GM19240 (cell line): Measurements from ENCODE around the gene ACTN4.

Source experiments
- DNase-seq: peaks from one replicate; pipeline ENCODE4 v3.0.0; 2011; ENCODE audit warnings: low spot score; ENCODE audit not compliant: insufficient read length

ACTN4 gene

DNA sequence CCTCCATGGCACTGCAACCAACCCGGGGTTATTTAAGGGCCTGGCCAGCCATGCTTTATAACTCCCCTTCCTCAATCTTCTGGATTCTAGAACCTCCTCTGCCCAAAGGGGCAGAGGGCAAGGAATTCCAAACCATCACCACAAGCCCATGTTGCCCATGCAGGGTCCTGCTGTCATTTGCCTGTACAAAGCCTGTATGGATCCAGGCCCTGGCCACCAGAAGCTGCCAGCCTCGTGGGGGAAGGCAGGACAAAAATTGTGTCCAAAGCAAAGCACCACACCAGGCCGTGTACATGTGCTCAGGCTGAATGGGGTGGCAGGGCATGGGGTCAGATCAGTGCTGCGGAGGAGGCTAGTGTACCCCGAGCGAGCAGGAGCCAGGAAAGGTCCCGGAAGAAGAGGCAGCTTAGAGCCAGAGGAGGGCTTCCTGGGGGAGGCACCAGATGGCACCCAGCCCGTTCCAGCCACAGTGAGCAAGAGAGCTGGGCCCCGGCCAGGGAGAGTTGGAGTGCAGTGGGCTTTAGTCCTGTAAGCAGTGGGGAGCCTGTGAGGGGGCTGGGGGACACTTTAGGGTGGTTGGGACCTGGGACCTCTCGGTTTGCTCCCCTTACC lies 61.1 kb downstream of the ACTN4 start:
- DNase-seq, result no peak

DNA sequence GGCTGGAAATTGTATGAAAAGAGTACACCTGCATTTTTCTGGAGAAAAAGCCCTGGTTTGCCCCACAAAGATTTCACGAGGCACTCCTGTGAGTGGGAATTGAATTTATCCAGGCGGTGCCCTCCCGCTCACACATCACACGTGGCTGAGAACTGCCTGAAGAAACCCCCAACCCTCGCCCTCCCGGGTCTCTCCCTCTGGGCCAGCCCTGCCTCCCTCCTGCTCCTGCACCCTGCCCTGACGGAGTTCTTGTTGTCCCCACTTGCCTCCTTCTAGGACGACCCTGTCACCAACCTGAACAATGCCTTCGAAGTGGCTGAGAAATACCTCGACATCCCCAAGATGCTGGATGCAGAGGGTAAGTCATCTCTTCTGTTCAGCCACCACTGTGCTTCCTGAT lies 61.7 kb downstream of the ACTN4 start:
- no peak for DNase-seq

DNA sequence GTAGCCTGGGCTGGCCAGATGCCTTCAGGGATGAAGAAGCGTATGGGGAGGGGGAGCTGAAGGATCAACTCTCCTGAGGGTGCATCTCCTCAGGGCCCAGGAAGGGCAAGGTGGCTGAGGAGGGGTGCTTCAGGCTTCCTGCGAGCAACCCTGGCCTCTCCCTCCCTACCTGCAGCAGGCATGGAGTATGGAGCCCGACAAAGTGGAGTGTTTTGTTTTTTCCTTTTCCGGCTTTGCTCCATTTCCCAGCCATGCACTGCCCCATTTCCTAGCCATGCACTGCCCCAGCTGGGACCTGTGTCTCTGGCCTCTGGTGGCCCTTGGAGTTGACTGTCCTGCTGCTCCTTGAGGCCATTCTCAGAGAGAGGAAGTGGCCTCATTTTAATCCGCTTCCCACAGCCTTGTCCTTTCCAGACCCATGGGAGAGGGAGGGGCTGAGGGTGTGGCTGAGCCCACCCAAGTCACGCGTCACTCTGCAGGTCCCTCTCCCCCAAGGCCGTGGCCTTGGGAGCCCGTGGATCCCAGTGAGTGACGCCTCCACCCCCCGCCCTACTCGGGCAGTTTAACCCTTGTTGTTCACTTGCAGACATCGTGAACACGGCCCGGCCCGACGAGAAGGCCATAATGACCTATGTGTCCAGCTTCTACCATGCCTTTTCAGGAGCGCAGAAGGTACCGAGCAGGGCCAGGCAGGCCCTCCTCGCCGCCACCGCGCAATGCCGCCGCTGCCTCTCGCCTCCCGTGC lies 62.4 kb downstream of the ACTN4 start:
- no peak for DNase-seq

DNA sequence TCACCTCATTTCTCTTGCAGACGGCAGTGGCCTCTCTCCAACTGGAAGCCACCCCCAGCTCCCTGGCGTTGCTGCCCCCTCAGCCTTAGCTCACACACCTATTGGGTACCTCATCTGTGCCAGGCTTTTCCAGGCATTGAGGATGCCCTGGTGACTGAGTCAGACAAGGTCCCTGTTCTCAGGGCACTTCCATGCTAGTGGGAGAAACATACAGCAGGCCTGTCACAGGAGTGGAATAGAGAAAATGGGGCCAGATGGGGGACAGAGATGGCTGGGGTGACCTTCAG lies 62.9 kb downstream of the ACTN4 start:
- DNase-seq, result no peak

DNA sequence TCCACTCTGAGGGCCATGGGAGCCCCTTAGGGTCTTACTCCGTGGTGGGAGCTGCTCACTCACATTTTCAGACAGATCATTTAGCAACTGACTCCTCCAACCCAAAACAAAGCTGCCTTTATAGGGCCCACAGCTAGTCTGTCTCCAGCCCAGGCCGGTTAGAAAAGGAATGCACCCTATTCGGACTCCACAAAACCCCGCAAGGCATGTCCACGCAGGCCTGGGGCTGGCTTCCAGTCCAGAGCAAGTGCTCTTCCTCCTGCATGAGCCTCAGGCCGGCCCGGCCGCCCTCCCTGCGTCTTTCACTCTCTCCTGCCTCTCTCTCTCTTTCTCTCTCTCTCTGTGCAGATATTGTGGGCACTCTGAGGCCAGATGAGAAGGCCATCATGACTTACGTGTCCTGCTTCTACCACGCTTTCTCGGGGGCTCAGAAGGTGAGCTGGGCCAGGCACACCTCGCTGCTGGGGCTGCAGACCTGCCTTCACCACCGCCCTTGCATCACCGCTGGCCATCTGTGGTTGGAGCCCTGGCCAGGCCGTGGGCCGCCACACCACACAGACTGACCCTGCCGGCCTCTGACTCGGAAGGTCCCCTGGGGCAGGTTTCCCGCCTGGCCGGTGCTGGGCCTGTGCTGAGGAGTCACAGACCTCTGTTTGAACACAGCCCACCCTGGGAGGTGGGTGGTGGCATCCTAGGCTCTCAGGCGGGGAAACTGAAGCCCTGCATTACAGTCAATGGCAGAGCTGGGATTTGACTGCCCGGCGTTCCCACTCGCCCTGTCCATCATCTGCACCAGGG lies 63.7 kb downstream of the ACTN4 start:
- DNase-seq, result no peak

DNA sequence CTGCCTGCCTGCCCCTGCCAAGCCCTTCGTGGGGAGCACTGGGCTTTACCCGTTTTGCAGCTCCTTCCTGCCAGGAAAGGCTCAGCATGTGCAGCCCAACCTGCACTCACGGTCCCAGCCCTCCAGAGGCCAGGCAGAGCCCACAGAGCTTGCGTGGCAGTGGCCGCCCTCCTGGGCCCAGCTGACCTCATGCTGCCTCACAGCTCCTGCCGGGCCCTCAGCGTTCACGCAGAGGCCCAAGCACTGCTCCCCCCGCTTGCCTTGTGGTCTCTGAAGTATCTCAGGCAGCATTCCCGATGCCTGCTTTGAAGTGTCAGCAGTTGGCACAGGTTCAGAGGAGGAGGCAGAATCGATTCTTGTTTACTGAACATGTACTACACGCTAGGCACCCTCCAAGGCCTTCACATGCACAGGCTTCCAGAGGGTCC lies 64.3 kb downstream of the ACTN4 start:
- DNase-seq, result no peak

DNA sequence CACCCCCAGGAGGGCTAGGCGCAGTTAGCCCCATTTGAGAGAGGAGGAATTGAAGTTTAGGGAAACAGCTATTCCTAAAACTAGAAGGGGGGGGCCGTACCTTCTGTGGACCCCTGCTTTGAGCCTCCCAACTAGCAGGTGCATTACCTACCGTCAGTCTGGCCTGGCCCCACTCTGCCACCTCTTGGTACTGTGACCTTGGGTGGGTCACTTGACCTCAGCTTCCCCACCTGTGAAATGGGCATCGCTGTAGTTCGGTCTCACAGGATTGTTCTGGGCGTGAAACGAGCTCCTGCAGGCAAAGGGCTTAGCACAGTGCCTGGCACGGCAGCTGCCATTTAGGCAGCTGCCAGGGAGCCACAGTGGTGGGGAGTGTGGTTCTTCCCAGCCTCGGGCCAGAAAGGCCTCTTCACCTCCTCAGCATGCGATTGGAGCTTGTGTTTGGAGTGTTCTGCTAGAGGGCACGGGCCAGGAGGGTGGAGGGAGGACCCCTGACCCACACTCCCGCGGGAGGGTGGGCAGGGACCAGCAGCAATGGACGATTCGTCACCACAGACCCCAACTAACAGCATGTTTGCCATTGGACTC lies 64.8 kb downstream of the ACTN4 start:
- DNase-seq, result no peak

DNA sequence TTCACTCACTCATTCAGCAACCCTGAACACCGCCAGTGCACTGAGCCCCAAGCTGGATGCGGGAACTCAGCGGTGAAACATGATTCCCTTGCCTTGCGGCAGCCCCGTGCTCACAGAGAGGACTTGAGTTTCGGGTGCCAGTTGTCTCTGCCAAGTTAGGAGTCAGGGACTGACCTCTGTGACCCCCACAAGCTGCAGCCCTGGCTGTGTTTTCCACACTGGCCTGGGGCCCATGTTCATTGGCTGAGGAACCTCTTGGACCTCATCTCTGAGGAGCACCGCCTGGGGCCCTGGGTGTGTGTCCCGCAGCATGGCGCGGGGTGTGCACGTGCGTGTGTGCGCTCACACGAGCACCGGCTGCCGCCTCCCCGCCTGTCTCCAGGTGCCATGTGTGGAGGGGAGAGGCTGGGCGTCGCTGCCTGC lies 65.8 kb downstream of the ACTN4 start:
- no peak for DNase-seq

DNA sequence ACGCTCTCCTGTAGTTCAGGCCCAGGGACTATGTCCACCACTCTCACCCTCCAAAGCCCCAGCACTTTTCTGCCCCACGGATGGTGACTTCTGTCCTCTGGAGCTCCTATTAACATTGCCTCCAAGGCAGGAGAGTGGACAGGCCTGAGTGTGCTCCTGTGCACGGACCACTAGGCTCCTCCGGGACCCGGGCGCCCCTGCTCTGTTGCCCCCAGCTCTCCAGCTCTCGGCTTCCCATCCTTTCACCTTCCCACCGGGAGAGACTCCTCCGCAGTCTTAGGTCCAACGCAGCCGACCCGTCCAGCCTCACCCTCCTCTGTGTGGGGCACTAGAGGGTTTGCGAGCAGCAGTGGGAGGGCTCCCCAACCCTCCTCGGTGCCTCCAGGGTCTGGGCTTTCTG lies 66.4 kb downstream of the ACTN4 start:
- no peak for DNase-seq

DNA sequence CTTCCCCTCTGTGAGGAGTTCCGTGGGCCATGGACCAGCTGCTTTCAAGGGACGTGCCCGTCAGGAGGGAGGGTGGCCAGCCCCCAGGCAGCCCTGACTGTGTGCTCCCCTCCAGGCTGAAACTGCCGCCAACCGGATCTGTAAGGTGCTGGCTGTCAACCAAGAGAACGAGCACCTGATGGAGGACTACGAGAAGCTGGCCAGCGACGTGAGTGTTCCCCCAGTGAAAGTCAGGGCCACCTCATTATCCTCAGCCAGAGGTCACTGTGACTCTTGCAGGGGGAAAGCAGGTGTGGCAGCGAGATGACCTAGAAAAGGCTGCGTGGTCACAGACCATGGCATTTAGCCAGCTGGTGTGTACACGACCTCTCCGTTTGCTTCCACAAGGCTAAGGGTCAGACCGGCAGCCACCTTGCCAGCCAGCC lies 66.9 kb downstream of the ACTN4 start:
- no peak for DNase-seq

DNA sequence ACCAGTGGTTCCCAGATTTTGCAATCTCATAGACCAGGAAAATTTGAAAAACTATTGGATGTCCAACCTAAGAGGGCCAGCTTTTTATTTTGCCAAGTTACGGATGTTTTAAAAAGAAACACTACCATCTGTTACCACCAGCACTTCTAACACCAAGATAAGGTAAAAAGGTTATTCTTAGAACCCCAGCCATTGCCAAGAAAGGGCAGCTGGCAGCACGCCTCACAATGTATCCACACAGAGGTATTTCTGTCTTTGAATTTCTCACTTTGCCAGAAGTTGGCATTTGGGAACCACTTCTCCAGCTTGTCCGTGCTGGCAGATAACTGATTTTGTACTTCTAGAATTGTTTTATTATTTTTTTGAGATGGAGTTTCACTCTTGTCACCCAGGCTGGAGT lies 68.1 kb downstream of the ACTN4 start:
- no peak for DNase-seq

DNA sequence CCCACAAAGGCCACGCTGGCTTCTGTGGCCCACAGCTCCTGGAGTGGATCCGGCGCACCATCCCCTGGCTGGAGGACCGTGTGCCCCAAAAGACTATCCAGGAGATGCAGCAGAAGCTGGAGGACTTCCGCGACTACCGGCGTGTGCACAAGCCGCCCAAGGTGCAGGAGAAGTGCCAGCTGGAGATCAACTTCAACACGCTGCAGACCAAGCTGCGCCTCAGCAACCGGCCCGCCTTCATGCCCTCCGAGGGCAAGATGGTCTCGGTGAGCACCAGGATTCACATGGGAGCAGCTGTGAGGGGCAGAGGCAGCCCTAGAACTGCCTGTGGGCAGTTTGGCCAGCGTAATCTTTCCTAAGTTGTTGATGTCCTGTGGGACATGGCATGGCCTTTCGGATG lies 69.6 kb downstream of the ACTN4 start:
- DNase-seq, result no peak

DNA sequence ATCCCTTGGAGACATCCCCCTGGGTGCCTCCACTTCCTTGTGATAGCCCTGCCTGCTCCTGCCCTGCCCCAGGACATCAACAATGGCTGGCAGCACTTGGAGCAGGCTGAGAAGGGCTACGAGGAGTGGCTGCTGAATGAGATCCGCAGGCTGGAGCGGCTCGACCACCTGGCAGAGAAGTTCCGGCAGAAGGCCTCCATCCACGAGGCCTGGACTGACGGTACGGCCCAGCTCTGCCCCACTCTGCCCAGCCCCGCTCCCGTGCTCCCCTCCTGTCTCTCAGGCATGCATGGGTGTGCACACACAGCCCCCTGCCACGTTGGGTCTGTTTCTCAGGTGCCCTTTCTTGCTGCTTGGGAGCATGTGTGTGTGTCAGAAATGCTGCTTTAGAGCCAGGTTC lies 70.4 kb downstream of the ACTN4 start:
- no peak for DNase-seq

DNA sequence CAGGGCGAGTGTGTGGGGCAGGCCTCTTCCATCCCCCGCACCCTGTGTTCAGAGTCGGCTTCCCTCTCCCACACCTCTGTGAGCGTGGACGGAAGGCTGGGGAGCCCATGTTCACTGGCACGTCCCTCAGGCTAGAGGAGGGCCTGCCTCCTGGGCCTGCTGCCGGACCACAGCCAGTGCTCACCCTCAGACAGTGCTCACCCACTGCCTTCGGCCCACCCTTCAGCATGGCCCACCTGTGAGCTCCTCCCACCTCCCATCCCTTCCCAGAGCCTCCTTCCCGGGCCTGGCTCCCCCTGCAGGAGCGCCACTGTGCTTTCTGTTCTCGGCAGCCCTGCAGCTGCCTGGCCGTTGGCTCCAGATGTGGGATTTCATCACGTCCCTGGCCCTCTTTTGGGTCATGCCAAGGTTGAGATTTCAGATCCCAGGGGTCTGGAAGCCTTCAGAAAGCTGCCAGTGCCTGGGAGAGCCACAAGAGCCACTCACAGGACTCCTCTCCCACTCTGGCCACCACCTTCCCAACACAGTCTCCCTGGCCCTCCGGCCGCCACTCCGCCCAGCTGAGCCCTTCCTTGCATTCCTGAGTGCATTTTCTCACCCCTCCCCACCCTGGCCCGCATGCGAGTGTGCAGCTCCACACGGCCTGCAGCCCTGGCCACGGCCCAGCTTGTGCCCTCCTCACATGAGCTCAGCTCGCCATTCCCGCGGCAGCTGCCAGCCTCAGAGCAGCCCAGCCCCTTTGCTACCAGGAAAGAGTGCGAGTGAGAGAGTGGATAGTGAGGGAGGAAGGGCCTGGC lies 71.5 kb downstream of the ACTN4 start:
- no peak for DNase-seq

DNA sequence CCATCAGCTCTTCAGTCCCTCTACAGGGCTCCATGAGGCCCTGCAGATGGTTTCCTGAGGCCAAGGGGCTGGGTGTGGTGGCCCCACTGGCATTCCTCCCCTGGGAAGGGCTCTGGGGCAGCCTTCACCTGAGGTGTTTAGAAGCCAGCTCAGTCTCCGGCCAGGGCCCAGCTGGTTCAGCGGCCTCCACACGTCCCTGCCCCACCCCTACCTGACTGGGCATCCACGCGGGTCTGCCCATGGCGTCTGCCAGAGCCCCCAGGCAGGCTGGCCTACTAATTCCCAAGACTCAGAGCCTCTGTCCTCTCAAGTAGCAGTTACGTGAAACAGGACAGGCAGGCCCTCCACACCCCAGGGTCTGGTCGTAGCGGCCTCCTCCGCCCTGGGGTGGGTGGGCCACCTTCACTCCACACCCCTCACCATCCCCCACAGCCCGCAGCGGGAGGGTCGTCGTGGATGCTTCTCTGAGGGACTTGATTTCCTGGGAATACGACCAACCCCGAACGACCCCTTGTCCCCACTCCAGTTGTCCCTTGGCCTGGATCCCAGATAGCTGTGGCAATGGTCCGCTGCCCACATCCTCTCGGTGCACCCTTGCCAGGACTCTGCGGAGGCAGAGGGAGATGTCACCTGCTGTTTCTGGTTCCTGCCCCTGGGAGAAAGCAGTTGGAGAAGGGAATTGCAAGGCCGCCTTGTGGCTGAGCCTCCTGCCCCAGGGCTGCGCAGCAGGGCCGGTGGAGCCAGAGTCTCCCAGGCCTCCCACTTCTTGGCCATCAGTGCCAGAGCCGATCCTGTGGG lies 72.5 kb downstream of the ACTN4 start:
- no peak for DNase-seq

DNA sequence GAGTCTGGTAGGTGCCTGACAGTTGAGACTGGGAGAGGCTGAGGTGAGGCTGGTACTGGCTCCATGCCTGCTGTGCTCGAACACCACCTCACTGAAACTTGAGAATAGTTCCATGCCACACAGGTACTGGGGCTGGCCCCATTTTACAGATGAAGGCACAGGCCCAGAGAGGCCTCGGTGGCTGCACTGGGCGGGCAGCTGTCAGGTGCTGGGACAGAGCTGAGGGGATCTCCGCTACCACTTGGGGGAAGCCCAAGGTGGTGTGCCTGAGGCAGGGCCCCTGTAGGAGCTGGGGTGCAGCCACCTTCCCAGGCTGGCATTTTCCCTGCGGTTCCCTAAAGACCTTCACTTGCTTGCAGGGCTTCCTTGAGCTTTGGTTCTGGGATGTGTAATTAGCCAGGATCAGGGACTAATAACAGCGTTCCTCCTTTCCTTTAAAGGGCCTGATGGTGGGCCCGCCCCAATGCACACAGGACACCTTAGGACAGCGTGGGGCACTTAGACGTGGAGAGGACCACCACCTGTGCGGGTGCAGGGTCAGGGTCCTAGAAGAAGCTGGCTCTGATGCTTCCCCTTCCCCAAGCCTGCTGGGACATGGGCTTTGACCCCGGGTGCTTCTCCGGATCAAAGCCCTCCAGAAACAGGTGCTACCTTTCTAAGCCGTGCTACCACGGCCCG lies 73.2 kb downstream of the ACTN4 start:
- no peak for DNase-seq

DNA sequence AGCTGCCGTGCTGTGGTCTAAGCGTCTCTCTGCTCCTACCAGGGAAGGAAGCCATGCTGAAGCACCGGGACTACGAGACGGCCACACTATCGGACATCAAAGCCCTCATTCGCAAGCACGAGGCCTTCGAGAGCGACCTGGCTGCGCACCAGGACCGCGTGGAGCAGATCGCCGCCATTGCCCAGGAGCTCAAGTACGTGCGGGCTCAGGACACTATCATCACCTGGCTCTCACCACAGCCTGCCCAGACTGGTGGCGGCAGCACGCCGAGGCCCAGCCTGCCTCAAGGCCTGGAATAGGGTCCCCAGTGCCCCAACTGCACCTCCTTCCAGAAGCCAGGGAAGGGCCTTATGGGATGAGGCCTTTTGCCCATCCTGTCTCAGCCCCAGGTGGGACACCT lies 74.0 kb downstream of the ACTN4 start:
- no peak for DNase-seq

DNA sequence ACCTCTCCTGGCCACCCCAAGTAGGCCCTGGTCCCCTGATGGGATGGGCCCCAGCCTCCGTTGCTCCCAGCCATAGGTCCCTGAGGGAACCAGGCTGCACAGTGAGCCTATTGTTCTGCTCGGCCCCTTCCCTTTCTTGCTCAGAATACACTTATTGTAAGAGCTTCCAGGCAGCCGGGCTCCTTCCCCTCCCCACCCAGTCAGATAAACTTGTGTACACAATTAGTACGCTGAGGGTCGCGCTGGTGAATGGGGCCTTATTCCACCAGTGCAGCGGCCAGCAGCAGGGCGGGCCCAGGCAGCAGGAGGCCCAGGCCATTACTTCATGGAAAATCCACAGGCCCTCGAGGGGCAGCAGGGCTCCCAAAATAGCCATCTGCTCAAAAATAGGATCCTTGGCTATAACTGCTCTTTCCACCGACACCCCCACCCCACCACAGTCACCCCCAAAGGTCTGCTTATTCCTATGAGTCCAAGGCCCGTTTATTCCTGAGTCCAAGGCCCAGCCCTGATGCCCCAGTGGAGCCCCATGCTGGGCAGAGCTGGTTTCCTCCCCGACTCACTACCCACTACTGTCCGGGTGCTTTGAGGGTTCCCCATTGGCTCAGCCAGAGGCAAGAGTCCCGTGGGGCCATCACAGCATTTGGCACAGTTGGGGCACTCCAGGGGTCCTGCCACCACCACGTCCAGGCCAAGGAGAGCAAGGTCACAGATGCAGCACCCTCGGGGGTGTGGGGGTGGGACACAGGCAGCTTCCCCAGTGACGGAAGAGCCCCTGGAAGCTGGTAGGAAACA lies 74.7 kb downstream of the ACTN4 start:
- no peak for DNase-seq

DNA sequence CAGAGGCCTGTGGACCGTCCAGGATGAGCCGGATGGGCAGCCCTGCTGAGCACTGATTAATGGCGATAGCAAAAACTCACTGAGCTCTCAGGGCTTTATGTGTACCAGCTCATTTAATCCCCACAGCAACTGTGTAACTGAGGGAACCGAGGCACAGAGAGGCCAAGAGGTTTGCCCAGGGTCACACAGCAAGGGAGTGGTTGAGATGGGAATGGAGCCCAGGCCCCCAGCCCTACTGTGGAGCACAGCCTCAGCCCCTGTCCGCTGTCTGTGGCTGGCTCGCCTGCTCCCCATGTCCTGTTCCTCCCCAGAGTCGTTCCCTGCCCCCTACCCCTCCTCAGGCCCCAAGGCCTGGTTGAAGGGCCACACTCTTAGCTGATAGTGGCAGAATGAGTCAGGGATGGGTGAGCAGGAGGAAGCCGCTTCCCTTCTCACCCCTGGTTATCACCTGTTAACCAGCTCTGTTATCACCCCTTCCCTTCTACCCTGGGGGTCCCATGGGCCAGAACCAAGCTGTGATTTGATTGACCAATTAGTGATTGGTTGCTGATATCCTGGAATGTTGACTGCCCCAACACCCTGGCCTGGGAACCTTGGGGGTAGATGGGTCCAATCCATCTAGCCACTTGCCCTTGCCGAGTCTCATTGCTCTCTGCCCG lies 75.6 kb downstream of the ACTN4 start:
- DNase-seq, result no peak
